ENCODE measurements around the gene RNF39. TPM values are rescaled to one million over a fixed set of nuclear protein-coding genes. Genes with fewer than 3 reads are reported as not detected.

Gene RNF39
- total and polyA plus RNA-seq, 2 of the 4 experiments (the other 2 are of a cell fraction), result not detected

DNA sequence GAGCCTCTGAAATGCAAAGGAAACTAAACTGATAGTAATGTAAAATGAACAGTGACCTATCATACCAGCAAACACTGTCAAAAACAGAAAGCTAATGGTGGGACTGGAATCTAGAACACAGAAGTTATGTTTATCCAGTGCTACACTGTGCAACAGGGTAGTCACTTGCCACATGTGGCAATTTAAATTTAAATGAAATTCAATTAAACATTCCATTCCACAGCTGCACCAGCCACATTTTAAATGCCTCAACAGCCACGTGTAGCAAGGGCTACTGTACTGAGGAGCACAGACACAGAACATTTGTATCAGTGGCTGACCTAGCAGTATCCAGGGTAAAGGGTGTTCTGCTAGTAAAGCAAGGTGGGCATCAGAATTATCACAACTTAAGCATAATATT is 20.1 kb downstream of the RNF39 start:
- ChIA-PET POLR2A (ENCODE audit: unreplicated experiment) (no interaction called here), CTCF (no interaction called here)
- Histone ChIP-seq H3K9ac (ENCODE audit: low read depth, low read length) (no peak overlapping the region), H3K4me3 (ENCODE audit: insufficient read depth, low read depth, low read length) (no peak overlapping the region), H3K18ac (ENCODE audit: low read depth, low read length) (no peak overlapping the region), H3K4ac (ENCODE audit: low read depth, low read length) (no peak overlapping the region), H2BK20ac (ENCODE audit: low read depth, low read length) (no peak overlapping the region), H3K9me3 (ENCODE audit: control insufficient read depth, insufficient read depth, low read length) (no peaks in the 10 kb centered on the region), H3K23ac (ENCODE audit: low read depth, low read length) (no peak overlapping the region), H3K4me1 (ENCODE audit: control insufficient read depth, insufficient read depth, low read length) (no peaks in the 10 kb centered on the region; the same call in 1 of the 2 replicates), H2AFZ (replicated peaks; ENCODE audit: low read length, poor library complexity) (no peak overlapping the region), H4K91ac (ENCODE audit: insufficient read depth, low read depth, low read length) (no peak overlapping the region), H3K4me2 (ENCODE audit: low read depth, low read length) (no peak overlapping the region), H2BK5ac (ENCODE audit: low read depth, low read length, poor library complexity, severe bottlenecking) (no peak overlapping the region), H3K14ac (replicated peaks; ENCODE audit: low read depth, low read length) (no peak overlapping the region), H4K8ac (ENCODE audit: low read depth in 2 of 2, low read length in 2 of 2) (no peak overlapping the region), H3K79me1 (ENCODE audit: low read depth in 1 of 2, low read length in 2 of 2) (peaks cover 8 to 9% of the 10 kb centered on the region in 2 experiments), H3K27me3 (ENCODE audit: control insufficient read depth, insufficient read depth, low read length) (no peaks in the 10 kb centered on the region), H2BK120ac (ENCODE audit: low read depth, low read length) (no peak overlapping the region), H2AK5ac (ENCODE audit: low read depth, low read length) (no peak overlapping the region), H4K5ac (ENCODE audit: low read depth, low read length) (no peak overlapping the region), H3K56ac (ENCODE audit: extremely low read depth, insufficient read depth, low read length) (no peak overlapping the region), H2BK15ac (ENCODE audit: low read depth, low read length) (no peak overlapping the region), H2AK9ac (replicated peaks; ENCODE audit: low read depth, low read length, poor library complexity) (no peak overlapping the region), H3K9me1 (ENCODE audit: insufficient read depth, low read length) (no peaks in the 10 kb centered on the region), H3K27ac (ENCODE audit: insufficient read depth, low read length) (no peak overlapping the region), H4K20me1 (ENCODE audit: insufficient read depth, low read length) (no peaks in the 10 kb centered on the region), H3K36me3 (ENCODE audit: control insufficient read depth, insufficient read depth, low read length) (peaks cover 2% of the 10 kb centered on the region; the same call in 1 of the 2 replicates)
- TF ChIP-seq BHLHE40 (IDR thresholded peaks at IDR 0.05; ENCODE audit: low read depth, low read length) (no peak), MAFK (IDR thresholded peaks at IDR 0.05; ENCODE audit: low read depth, low read length) (no peak), FOS (IDR thresholded peaks at IDR 0.05; ENCODE audit: low read depth, low read length) (no peak), RAD21 (IDR thresholded peaks at IDR 0.05; ENCODE audit: low read length) (no peak), MXI1 (IDR thresholded peaks at IDR 0.05; ENCODE audit: borderline replicate concordance, low read depth, low read length) (no peak), CHD1 (IDR thresholded peaks at IDR 0.05; ENCODE audit: low read depth, low read length) (no peak), USF2 (IDR thresholded peaks at IDR 0.05; ENCODE audit: low read depth, low read length) (no peak), MAZ (IDR thresholded peaks at IDR 0.05; ENCODE audit: borderline replicate concordance, low read depth, low read length) (no peak), CEBPB (IDR thresholded peaks at IDR 0.05; ENCODE audit: low read depth, low read length) (no peak), RFX5 (IDR thresholded peaks at IDR 0.05; ENCODE audit: low read depth, low read length) (no peak)
- intact Hi-C loops (cut with micrococcal nuclease) (no loop called here), dilution Hi-C loops (cut with HindIII; ENCODE audit: low sequenced_read_pairs, unreplicated experiment) (no loop called here), in situ Hi-C loops (cut with MboI; ENCODE audit: low sequenced_read_pairs) (no loop called here)
- DNase-seq, result no peak
- ATAC-seq (ENCODE audit: low read depth), result no peak
- BruUV-seq (replicated peaks), result no TSS peak
- no CpG with 5 or more reads among the region's 1 CpG for WGBS, 2 experiments (ENCODE audit: extremely low coverage in 2 of 2, insufficient read length in 1 of 2)
